K562 (cell line): ENCODE data around the gene TYROBP. TPM values are rescaled to one million over a fixed set of nuclear protein-coding genes. Genes with fewer than 3 reads are reported as not detected.

Experiments used
- CREM ChIP-seq: IDR thresholded peaks from 2 replicates; pipeline ENCODE4 v1.6.1; 2014; ENCODE audit warnings: antibody characterized with exemption, low read depth
- CTBP1 ChIP-seq: fragments of 450-650 bp; IDR thresholded peaks from 2 replicates; pipeline ENCODE4 v1.6.1; 2016; ENCODE audit warnings: borderline replicate concordance
- HOXB6 ChIP-seq: fragments of 250-450 bp; sonication (Bioruptor Pico); IDR thresholded peaks from 2 replicates; pipeline ENCODE4 v1.5.1; 2022; ENCODE audit warnings: mild to moderate bottlenecking, borderline replicate concordance
- KLF13 ChIP-seq: fragments of 450-650 bp; IDR thresholded peaks from 2 replicates; pipeline ENCODE4 v1.6.1; 2016; ENCODE audit warnings: missing genetic modification characterization, low read depth, mild to moderate bottlenecking, missing compliant biosample characterization, moderate library complexity, borderline replicate concordance
- L3MBTL2 ChIP-seq: fragments of 450-650 bp; IDR thresholded peaks from 2 replicates; pipeline ENCODE4 v1.6.1; 2016; ENCODE audit warnings: mild to moderate bottlenecking, moderate library complexity
- MTA3 ChIP-seq: fragments of 450-650 bp; formaldehyde crosslinking; IDR thresholded peaks from 2 replicates; pipeline ENCODE4 v1.6.1; 2017; ENCODE audit warnings: mild to moderate bottlenecking, borderline replicate concordance
- NELFE ChIP-seq: IDR thresholded peaks from 2 replicates; pipeline ENCODE4 v1.6.1; 2011; ENCODE audit warnings: mild to moderate bottlenecking; ENCODE audit not compliant: insufficient read depth, insufficient read length
- PHB ChIP-seq: fragments of 250-450 bp; sonication (Bioruptor Pico); IDR thresholded peaks from 2 replicates; pipeline ENCODE4 v1.5.0; 2021
- RBFOX2 ChIP-seq: fragments of 200-400 bp; formaldehyde crosslinking; IDR thresholded peaks from 2 replicates; pipeline ENCODE4 v1.6.1; 2017; ENCODE audit warnings: low read depth, mild to moderate bottlenecking, low read length, moderate library complexity
- STAT5B ChIP-seq: fragments of 250-450 bp; sonication (Bioruptor Pico); IDR thresholded peaks from 2 replicates; pipeline ENCODE4 v1.8.0; 2021; ENCODE audit warnings: mild to moderate bottlenecking, inconsistent platforms
- ZBTB17 ChIP-seq: fragments of 450-650 bp; formaldehyde crosslinking; IDR thresholded peaks from 2 replicates; pipeline ENCODE4 v1.4.0; 2020; ENCODE audit warnings: mild to moderate bottlenecking
- ZNF408 ChIP-seq: fragments of 250-450 bp; sonication (Bioruptor Pico); IDR thresholded peaks from 2 replicates; pipeline ENCODE4 v1.4.0; 2020; ENCODE audit warnings: low read depth, mild to moderate bottlenecking, moderate library complexity
- ZNF431 ChIP-seq: sonication (generic); formaldehyde crosslinking; IDR thresholded peaks from 2 replicates; pipeline ENCODE4 v1.8.0; 2022; ENCODE audit warnings: mild to moderate bottlenecking, missing genetic modification reagents
- polyA plus RNA-seq, 8 experiments: library from polyadenylated mRNA; depleted of rRNA in 4 of 8; stranded (reverse) in 5 of 8; unstranded in 3 of 8; fragments of >200 nt; fragmentation: Nextera tagmentation in 2 of 8; fragmentation: Illumina TruSeq in 1 of 8; extraction: Ambion mirVana in 2 of 8; extraction: Trizol in 1 of 8; gene quantifications; 2 replicates each; pipeline versions ENCODE4 v1.2.1 to v1.2.3, GENCODE V29; 2011 to 2014; ENCODE audit warnings: inconsistent platforms in 1 of 8, missing spikeins in 1 of 8
- total RNA-seq, 7 experiments: library from RNA; depleted of rRNA in 6 of 7; stranded (reverse); fragments of >200 nt in 6 of 7; fragmentation: Illumina TruSeq in 2 of 7; extraction: Trizol in 2 of 7; gene quantifications; 2 replicates each; pipeline versions ENCODE4 v1.2.1 to v1.2.3, GENCODE V29; 2011 to 2021; ENCODE audit warnings: low replicate concordance in 1 of 7
- TF ChIP-seq, protein P1 (sequence below): fragments of 250-450 bp; sonication (Bioruptor Pico); IDR thresholded peaks from 2 replicates; pipeline ENCODE4 v1.4.0; 2020
- TF ChIP-seq, protein P2 (sequence below): sonication (generic); formaldehyde crosslinking; IDR thresholded peaks from 2 replicates; pipeline ENCODE4 v1.8.1; 2022; ENCODE audit warnings: missing genetic modification reagents
- TF ChIP-seq, protein P3 (sequence below): fragments of 250-450 bp; sonication (Bioruptor Pico); IDR thresholded peaks from 2 replicates; pipeline ENCODE4 v1.4.0; 2020; ENCODE audit warnings: mild to moderate bottlenecking, moderate library complexity
- TF ChIP-seq, protein P4 (sequence below): fragments of 450-650 bp; IDR thresholded peaks from 2 replicates; pipeline ENCODE4 v1.6.1; 2014; ENCODE audit warnings: low read depth, mild to moderate bottlenecking, moderate library complexity, borderline replicate concordance

TYROBP gene
- total and polyA plus RNA-seq, 9 of the 15 experiments (the other 6 are each of a cell fraction or from before 2014, with no cell fraction given) = 0.72 to 8.2 (median 2.4) TPM

DNA sequence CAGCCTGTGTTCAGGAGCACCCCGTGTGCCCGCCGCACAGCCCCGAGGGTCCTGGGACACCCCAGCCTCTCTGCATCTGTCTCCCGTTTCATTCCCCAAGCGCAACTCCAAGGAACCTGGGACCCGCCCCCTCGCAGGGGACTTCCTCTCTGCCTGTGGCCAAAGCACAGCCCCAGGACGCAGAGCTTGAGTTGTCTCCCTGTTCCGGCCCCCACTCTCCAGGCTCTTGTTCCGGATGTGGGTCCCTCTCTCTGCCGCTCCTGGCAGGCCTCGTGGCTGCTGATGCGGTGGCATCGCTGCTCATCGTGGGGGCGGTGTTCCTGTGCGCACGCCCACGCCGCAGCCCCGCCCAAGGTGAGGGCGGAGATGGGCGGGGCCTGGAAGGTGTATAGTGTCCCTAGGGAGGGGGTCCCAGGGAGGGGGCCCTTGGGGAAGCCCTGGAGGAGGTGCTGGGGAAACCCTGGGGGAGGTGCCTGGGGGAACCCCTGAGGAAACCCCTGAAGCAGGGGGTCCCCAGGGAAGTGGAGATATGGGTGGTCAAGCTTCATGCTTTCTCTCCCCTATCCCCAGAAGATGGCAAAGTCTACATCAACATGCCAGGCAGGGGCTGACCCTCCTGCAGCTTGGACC is 4.4 kb downstream of the TYROBP start (continued):
- TF ChIP-seq ZNF431 (CRISPR knock-in tag) (0 out of 2 replicates have a peak, but pooled peaks have one; percentile 24), CTBP1 (peak; percentile 80), HOXB6 (no peak), ZBTB17 (CRISPR knock-in tag) (0 out of 2 replicates have a peak, but pooled peaks have one; percentile 22), NELFE (no peak), KLF13 (tag) (peak; percentile 76; the same call in 1 of the 2 replicates), STAT5B (no peak), MTA3 (0 out of 2 replicates have a peak, but pooled peaks have one; percentile 51), L3MBTL2 (peak; percentile 91), RBFOX2 (peak; percentile 76), CREM (peak; percentile 82), PHB (CRISPR knock-in tag) (no peak), ZNF408 (CRISPR knock-in tag) (no peak)
- TF ChIP-seq, protein P1, sequence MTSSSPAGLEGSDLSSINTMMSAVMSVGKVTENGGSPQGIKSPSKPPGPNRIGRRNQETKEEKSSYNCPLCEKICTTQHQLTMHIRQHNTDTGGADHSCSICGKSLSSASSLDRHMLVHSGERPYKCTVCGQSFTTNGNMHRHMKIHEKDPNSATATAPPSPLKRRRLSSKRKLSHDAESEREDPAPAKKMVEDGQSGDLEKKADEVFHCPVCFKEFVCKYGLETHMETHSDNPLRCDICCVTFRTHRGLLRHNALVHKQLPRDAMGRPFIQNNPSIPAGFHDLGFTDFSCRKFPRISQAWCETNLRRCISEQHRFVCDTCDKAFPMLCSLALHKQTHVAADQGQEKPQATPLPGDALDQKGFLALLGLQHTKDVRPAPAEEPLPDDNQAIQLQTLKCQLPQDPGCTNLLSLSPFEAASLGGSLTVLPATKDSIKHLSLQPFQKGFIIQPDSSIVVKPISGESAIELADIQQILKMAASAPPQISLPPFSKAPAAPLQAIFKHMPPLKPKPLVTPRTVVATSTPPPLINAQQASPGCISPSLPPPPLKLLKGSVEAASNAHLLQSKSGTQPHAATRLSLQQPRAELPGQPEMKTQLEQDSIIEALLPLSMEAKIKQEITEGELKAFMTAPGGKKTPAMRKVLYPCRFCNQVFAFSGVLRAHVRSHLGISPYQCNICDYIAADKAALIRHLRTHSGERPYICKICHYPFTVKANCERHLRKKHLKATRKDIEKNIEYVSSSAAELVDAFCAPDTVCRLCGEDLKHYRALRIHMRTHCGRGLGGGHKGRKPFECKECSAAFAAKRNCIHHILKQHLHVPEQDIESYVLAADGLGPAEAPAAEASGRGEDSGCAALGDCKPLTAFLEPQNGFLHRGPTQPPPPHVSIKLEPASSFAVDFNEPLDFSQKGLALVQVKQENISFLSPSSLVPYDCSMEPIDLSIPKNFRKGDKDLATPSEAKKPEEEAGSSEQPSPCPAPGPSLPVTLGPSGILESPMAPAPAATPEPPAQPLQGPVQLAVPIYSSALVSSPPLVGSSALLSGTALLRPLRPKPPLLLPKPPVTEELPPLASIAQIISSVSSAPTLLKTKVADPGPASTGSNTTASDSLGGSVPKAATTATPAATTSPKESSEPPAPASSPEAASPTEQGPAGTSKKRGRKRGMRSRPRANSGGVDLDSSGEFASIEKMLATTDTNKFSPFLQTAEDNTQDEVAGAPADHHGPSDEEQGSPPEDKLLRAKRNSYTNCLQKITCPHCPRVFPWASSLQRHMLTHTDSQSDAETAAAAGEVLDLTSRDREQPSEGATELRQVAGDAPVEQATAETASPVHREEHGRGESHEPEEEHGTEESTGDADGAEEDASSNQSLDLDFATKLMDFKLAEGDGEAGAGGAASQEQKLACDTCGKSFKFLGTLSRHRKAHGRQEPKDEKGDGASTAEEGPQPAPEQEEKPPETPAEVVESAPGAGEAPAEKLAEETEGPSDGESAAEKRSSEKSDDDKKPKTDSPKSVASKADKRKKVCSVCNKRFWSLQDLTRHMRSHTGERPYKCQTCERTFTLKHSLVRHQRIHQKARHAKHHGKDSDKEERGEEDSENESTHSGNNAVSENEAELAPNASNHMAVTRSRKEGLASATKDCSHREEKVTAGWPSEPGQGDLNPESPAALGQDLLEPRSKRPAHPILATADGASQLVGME (CRISPR knock-in tag) = no peak
- TF ChIP-seq, protein P2, sequence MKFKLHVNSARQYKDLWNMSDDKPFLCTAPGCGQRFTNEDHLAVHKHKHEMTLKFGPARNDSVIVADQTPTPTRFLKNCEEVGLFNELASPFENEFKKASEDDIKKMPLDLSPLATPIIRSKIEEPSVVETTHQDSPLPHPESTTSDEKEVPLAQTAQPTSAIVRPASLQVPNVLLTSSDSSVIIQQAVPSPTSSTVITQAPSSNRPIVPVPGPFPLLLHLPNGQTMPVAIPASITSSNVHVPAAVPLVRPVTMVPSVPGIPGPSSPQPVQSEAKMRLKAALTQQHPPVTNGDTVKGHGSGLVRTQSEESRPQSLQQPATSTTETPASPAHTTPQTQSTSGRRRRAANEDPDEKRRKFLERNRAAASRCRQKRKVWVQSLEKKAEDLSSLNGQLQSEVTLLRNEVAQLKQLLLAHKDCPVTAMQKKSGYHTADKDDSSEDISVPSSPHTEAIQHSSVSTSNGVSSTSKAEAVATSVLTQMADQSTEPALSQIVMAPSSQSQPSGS = no peak
- TF ChIP-seq, protein P3, sequence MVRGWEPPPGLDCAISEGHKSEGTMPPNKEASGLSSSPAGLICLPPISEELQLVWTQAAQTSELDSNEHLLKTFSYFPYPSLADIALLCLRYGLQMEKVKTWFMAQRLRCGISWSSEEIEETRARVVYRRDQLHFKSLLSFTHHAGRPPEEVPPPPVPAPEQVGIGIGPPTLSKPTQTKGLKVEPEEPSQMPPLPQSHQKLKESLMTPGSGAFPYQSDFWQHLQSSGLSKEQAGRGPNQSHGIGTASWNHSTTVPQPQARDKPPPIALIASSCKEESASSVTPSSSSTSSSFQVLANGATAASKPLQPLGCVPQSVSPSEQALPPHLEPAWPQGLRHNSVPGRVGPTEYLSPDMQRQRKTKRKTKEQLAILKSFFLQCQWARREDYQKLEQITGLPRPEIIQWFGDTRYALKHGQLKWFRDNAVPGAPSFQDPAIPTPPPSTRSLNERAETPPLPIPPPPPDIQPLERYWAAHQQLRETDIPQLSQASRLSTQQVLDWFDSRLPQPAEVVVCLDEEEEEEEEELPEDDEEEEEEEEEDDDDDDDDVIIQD (CRISPR knock-in tag) = no peak
- TF ChIP-seq, protein P4, sequence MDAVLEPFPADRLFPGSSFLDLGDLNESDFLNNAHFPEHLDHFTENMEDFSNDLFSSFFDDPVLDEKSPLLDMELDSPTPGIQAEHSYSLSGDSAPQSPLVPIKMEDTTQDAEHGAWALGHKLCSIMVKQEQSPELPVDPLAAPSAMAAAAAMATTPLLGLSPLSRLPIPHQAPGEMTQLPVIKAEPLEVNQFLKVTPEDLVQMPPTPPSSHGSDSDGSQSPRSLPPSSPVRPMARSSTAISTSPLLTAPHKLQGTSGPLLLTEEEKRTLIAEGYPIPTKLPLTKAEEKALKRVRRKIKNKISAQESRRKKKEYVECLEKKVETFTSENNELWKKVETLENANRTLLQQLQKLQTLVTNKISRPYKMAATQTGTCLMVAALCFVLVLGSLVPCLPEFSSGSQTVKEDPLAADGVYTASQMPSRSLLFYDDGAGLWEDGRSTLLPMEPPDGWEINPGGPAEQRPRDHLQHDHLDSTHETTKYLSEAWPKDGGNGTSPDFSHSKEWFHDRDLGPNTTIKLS = peak; percentile 86
